Stimulated activated naive CD4-positive, alpha-beta T cell (primary cell): ENCODE results near the gene MAMDC2.
"Not testable (repeated sequence)": the region's sequence is repeated elsewhere in the genome, so short reads cannot be mapped to it uniquely, and the experiment has no call there.

ENCODE experiments used
- DNase-seq, 6 experiments: peaks; one replicate each; lab custom pipeline; 2025; lab: John Stamatoyannopoulos, UW

The MAMDC2 gene

GRCh38 chr9:70036641-70037040, 7.0 kb upstream of the MAMDC2 start:
- DNase-seq = no peak

GRCh38 chr9:70038171-70038621, 5.5 kb upstream of the MAMDC2 start:
- not testable (repeated sequence) for DNase-seq

GRCh38 chr9:70040376-70040903, 3.2 kb upstream of the MAMDC2 start:
- no peak for DNase-seq

DNA sequence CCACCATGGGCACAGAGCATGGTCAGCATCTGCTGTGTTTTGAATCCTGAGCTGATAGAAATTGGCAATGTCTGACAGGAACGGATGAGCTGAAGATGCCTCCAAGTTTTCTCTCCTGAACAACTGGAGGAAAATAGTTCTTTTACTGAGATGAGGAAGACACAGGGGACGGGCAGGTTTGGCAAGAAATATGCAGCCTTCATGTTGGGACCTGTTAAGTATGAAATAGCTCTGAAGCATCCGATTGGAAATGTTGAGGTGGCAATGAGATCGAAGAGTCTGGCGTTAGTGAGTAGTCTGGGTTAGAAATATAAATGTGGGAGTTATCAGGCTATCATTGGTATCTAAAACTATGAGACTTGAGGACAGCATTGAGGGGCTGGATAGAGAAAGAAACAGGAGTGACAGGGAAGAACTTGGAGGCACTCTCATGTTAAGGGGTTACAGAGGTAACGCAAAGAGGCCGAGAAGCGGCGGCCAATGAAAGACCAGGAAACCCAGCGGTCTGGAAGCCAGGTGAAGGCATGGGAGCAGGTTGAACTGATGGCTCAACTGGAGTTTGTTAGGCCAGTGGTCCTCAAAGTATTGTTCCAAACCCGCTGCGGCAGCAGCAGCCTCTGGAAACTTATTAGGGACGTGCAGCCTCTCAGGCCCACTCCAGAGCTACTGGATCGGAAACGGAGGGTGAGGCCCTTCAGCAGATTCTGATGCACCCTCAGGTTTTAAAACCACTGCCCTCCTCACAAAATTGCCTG, 1.0 kb upstream of the MAMDC2 start:
- DNase-seq = no peak

- no peak for DNase-seq
These were observed 363 bp upstream of the MAMDC2 start for GRCh38 chr9:70043285-70043684.

DNA sequence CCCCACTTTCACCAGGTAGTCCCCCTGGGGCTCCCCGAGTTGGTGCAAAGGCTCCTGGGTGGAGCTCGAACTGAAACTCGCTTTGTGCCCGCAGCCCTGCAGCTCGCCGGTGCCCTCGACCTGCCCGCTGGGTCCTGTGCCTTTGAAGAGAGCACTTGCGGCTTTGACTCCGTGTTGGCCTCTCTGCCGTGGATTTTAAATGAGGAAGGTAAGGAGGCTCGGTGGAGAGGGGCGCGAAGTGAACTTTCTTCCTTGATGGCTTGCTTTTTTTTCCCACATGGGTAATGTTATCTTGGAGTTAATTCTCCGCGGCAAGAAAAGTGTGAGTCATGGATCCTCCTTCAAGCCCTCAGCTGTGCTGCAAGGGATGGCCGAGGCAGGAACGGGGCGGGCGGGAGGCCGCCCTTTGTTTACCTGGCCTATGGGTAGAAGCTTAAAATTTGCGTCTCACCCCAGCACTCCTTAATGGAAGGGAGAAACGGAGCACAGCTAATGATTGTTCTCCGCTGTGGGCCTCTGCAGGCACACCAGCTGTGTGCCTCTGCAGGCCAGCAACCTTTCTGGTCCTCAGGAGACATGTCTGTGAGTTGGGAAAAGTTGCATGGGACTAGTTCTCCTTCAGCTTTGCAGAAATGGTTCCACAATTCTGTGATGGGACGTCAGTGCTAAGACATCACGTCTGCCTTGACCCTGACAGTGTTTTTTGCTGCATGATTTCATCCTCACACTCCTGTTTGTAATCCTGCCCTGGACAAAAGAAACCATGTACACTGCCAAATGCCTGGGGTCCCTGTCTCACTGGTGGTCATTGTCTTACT, 1.1 kb downstream of the MAMDC2 start:
- no peak for DNase-seq

- no peak for DNase-seq
These were observed 1.8 kb downstream of the MAMDC2 start for GRCh38 chr9:70045452-70045851.

GRCh38 chr9:70046274-70047070, 2.8 kb downstream of the MAMDC2 start:
- DNase-seq = no peak

DNA sequence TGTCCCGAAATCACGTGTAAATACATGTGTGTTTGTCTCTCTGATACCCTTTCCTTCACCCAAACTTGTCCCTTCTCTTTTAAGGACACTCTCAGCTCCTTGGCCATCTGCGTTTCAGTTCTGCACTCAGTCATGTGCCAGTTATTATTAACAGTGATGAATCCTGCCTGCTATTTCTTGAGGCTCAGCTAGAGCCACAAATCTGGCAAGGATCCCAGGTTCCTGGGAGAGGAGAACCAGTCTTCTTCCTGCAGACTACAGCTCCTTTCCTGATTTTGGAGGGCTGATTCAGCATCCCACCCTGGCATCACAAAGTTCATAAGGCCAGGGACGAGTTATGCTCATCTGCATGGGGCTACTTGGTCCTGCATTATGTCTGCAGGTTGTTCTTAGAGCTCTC, 5.6 kb downstream of the MAMDC2 start:
- DNase-seq = no peak

GRCh38 chr9:70049672-70050271, 6.1 kb downstream of the MAMDC2 start:
- DNase-seq = no peak

GRCh38 chr9:70052768-70053167, 9.1 kb downstream of the MAMDC2 start:
- no peak for DNase-seq

GRCh38 chr9:70053864-70054263, 10.2 kb downstream of the MAMDC2 start:
- DNase-seq = no peak

- no peak for DNase-seq
These were observed 10.9 kb downstream of the MAMDC2 start for GRCh38 chr9:70054521-70054920.

GRCh38 chr9:70055406-70056210, 12.0 kb downstream of the MAMDC2 start:
- no peak for DNase-seq

GRCh38 chr9:70056211-70056944, 12.7 kb downstream of the MAMDC2 start:
- no peak for DNase-seq

- no peak for DNase-seq
These were observed 15.0 kb downstream of the MAMDC2 start for GRCh38 chr9:70058569-70059116.

DNA sequence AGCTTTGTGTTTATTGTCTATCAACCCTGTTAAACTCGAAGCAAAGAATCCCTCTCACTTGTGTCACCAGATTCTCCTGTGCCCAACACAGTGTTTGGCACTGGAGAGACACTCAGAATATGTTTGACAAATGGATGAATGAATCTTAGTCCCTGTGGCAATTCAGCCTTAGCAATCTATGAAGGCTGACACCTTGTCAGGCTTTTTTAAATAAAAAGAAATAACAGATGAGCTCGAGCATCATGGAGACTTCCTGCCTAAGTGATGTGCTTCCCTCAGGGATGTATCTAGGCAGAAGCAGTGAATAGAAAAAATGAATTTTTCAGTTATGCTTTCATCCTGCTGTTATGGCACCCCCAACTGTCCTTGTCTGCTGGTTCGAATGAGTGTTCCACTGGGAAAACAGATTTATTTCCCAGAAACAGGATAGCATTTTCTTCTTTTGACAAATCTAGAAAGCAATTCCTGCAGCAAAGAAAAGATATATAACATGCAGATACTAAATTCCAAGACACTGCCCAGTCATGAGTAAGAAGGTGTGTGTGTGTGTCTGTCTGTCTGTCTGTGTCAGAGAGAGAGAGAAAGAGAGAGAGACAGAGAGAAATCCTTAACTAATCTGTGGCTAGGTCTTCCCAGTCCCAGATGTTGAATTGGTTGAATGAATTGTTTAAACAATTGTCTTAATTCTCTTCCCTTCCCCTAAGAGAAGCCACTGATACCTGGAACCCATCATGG, 16.7 kb downstream of the MAMDC2 start:
- DNase-seq = no peak

DNA sequence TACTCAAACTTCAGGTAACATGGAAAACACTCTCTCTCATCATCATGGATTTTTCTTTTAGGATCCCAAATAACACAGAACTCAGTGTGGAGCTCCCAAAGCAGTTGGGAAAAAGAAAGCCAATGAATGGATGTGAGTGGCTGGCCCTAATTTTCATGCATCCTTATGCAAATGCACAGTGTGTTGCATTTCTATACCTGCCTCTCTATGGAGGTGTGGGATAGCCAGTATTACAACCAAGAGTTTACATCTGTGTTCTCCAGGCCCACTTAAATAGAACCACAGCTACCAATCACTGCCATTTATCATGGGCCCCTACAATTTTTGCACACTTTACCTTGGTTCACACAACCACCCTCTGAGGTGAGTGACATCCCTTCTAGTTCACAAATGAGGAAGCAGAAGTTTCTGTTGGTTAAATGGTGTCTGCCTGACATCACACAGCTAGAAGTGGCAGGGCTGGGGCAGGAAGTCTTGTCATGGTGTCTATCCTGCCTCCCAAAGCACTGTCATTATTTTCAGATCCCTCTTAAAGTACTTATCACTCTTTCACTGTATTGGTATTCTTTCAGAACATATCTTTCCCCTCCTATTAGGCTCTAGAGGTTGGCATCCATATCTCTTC, 17.3 kb downstream of the MAMDC2 start:
- DNase-seq = no peak

DNA sequence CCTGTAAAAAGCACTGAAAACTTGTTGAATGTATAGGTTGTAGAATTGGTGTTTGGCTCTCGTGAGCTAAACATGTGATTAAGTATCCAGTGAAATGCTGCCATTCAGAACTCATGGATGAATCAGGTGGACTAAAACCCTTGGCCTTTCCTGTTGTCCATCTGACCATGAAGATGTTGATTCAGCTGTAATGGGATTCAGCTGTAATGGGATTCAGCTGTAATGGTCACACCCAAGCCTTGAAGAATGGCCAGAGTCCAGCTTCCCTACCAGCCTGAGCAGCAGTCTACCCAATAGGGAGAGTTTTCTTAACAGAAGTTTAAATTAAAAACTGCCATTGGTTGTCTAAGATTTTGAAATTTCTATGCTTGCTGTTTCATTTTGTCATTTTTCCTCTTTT, 18.1 kb downstream of the MAMDC2 start:
- no peak for DNase-seq
